GM19397 (cell line): ENCODE data around the gene BLMH.

Experiments used
- ATAC-seq: cut with Tn5 transposase; IDR thresholded peaks from one replicate; pipeline ENCODE4 v1.9.1; 2021; ENCODE audit warnings: mild to moderate bottlenecking, moderate library complexity; ENCODE audit not compliant: unreplicated experiment

The BLMH gene

GRCh38 chr17:30309591-30309990 lies 17.8 kb upstream of the BLMH start:
- ATAC-seq, result no peak

GRCh38 chr17:30308406-30308805 lies 16.7 kb upstream of the BLMH start:
- no peak for ATAC-seq

GRCh38 chr17:30304778-30305177 lies 13.0 kb upstream of the BLMH start:
- no peak for ATAC-seq

- no peak for ATAC-seq
These were observed 10.5 kb upstream of the BLMH start for GRCh38 chr17:30302241-30302640.

- no peak for ATAC-seq
These were observed 9.1 kb upstream of the BLMH start for GRCh38 chr17:30300818-30301217.

- ATAC-seq, result no peak
These were observed 7.3 kb upstream of the BLMH start for GRCh38 chr17:30299000-30299399.

GRCh38 chr17:30297715-30298114 lies 6.0 kb upstream of the BLMH start:
- ATAC-seq, result no peak

GRCh38 chr17:30296499-30297080 lies 4.8 kb upstream of the BLMH start:
- ATAC-seq, result no peak

- ATAC-seq, result no peak
These were observed 628 bp upstream of the BLMH start for GRCh38 chr17:30292286-30292858.

- no peak for ATAC-seq
These were observed 825 bp downstream of the BLMH start for GRCh38 chr17:30290696-30291542.

- ATAC-seq, result no peak
These were observed 1.7 kb downstream of the BLMH start for GRCh38 chr17:30290077-30290476.

- no peak for ATAC-seq
These were observed 12.6 kb downstream of the BLMH start for GRCh38 chr17:30279156-30279555.

- no peak for ATAC-seq
These were observed 13.7 kb downstream of the BLMH start for GRCh38 chr17:30278032-30278431.

- no peak for ATAC-seq
These were observed 15.8 kb downstream of the BLMH start for GRCh38 chr17:30275911-30276310.

- no peak for ATAC-seq
These were observed 16.9 kb downstream of the BLMH start for GRCh38 chr17:30274887-30275286.

GRCh38 chr17:30273373-30273772 lies 18.4 kb downstream of the BLMH start:
- ATAC-seq, result no peak

GRCh38 chr17:30271102-30271501 lies 20.6 kb downstream of the BLMH start:
- no peak for ATAC-seq

- no peak for ATAC-seq
These were observed 24.1 kb downstream of the BLMH start for GRCh38 chr17:30267625-30268024.

- ATAC-seq, result no peak
These were observed 28.0 kb downstream of the BLMH start for GRCh38 chr17:30263552-30264333.

- no peak for ATAC-seq
These were observed 34.8 kb downstream of the BLMH start for GRCh38 chr17:30256756-30257506.

- ATAC-seq, result no peak
These were observed 37.6 kb downstream of the BLMH start for GRCh38 chr17:30254150-30254549.
